ENCODE results near the gene HFE.

DNA sequence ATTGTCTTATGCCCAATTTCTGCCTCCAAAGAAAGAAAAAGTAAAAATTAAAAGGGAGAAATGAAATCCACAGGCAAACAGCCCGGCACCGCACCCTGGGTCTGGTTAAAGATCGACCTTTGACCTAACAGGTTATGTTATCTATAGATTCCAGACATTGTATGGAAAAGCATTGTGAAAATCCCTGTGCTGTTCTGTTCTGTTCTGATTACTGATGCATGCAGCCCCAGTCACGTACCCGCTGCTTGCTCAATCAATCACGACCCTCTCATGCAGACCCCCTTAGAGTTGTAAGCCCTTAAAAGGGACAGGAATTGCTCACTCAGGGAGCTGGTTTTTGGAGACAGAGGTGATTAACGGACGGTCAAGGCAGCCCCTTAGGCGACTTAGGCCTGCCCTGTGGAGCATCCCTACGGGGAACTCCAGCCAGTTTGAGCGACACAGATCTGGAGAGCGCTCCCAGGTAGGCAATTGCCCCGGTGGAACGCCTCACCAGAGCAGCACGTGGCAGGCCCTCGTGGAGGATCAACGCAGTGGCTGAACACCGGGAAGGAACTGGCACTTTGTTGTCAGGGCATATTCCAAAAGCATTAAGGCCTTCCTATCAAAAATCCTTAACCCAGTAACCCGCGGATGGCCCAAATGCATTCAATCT lies 12.0 kb upstream of the HFE start:
- TF ChIP-seq, protein P1, sequence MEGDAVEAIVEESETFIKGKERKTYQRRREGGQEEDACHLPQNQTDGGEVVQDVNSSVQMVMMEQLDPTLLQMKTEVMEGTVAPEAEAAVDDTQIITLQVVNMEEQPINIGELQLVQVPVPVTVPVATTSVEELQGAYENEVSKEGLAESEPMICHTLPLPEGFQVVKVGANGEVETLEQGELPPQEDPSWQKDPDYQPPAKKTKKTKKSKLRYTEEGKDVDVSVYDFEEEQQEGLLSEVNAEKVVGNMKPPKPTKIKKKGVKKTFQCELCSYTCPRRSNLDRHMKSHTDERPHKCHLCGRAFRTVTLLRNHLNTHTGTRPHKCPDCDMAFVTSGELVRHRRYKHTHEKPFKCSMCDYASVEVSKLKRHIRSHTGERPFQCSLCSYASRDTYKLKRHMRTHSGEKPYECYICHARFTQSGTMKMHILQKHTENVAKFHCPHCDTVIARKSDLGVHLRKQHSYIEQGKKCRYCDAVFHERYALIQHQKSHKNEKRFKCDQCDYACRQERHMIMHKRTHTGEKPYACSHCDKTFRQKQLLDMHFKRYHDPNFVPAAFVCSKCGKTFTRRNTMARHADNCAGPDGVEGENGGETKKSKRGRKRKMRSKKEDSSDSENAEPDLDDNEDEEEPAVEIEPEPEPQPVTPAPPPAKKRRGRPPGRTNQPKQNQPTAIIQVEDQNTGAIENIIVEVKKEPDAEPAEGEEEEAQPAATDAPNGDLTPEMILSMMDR (IDR thresholded peaks at IDR 0.05) = no peak
- no peak for TF ChIP-seq POLR2A (IDR thresholded peaks at IDR 0.05)

Measured in heart left ventricle (tissue), 13 donors.